GM12878 (cell line): ENCODE results near the gene ATP7A. TPM values are rescaled to one million over a fixed set of nuclear protein-coding genes. Genes with fewer than 3 reads are reported as not detected.
A peak's percentile ranks its signal among the peaks of the same experiment; 100 is the strongest.

ENCODE experiments used
- BHLHE40 ChIP-seq, 2 experiments: fragments of 450-650 bp in 1 of 2; IDR thresholded peaks; 2 replicates each; pipeline ENCODE4 v1.6.1; 2011 to 2017; ENCODE audit warnings: low read depth in 2 of 2, borderline replicate concordance in 1 of 2, improper control_type of control experiment in 1 of 2, low read length in 1 of 2, mild to moderate bottlenecking in 1 of 2
- CBFB ChIP-seq: IDR thresholded peaks from 2 replicates; pipeline ENCODE4 v1.6.1; 2016; ENCODE audit warnings: antibody characterized with exemption, low read depth
- CREB1 ChIP-seq: IDR thresholded peaks from 2 replicates; pipeline ENCODE4 v1.6.1; 2012; ENCODE audit warnings: low read depth, mild to moderate bottlenecking, inconsistent platforms
- CREM ChIP-seq: IDR thresholded peaks from 2 replicates; pipeline ENCODE4 v1.6.1; 2014; ENCODE audit warnings: antibody characterized with exemption, low read depth
- GATAD2B ChIP-seq: fragments of 450-650 bp; conservative IDR thresholded peaks from 2 replicates; pipeline ENCODE4 v1.6.1; 2017; ENCODE audit warnings: low read depth, mild to moderate bottlenecking, moderate library complexity
- IKZF1 ChIP-seq: fragments of 450-650 bp; conservative IDR thresholded peaks from 2 replicates; pipeline ENCODE4 v1.6.1; 2017; ENCODE audit warnings: antibody characterized with exemption, mild to moderate bottlenecking
- POLR2A ChIP-seq: IDR thresholded peaks from 2 replicates; pipeline ENCODE4 v1.6.1; 2011; ENCODE audit warnings: low read depth, mild to moderate bottlenecking, low read length
- SIX5 ChIP-seq: IDR thresholded peaks from 2 replicates; pipeline ENCODE4 v1.6.1; 2011; ENCODE audit warnings: mild to moderate bottlenecking, low read depth, low read length, moderate library complexity; ENCODE audit not compliant: severe bottlenecking
- ZBTB40 ChIP-seq: fragments of 450-650 bp; IDR thresholded peaks from 2 replicates; pipeline ENCODE4 v1.6.1; 2016; ENCODE audit warnings: mild to moderate bottlenecking, moderate library complexity, borderline replicate concordance
- ZNF274 ChIP-seq: IDR thresholded peaks from one replicate; pipeline ENCODE4 v1.8.0; 2011; ENCODE audit not compliant: insufficient read length, insufficient read depth
- polyA plus RNA-seq, 11 experiments: library from polyadenylated mRNA; depleted of rRNA in 4 of 11; unstranded in 6 of 11; stranded (reverse) in 5 of 11; fragments of >200 nt; fragmentation: Nextera tagmentation in 4 of 11; fragmentation: Illumina TruSeq in 1 of 11; extraction: Ambion mirVana in 4 of 11; extraction: Trizol in 1 of 11; gene quantifications; 1 replicate in 1 of 11; 2 replicates in 10 of 11; pipeline versions ENCODE4 v1.2.1 to v1.2.3, GENCODE V29; 2011 to 2016; ENCODE audit warnings: inconsistent platforms in 2 of 11, missing spikeins in 2 of 11, low read depth in 1 of 11
- total RNA-seq, 4 experiments: library from RNA; depleted of rRNA in 3 of 4; stranded (reverse); fragments of >200 nt in 3 of 4; fragmentation: Illumina TruSeq in 1 of 4; extraction: Trizol in 1 of 4; gene quantifications; 2 replicates each; pipeline versions ENCODE4 v1.2.1 to v1.2.3, GENCODE V29; 2013 to 2021
- TF ChIP-seq, protein P1 (sequence below): IDR thresholded peaks from 2 replicates; pipeline ENCODE4 v1.6.1; 2011; ENCODE audit warnings: low read depth, low read length, improper control_type of control experiment, borderline replicate concordance
- TF ChIP-seq, protein P2 (sequence below): fragments of 450-650 bp; IDR thresholded peaks from 2 replicates; pipeline ENCODE4 v1.6.1; 2017; ENCODE audit warnings: mild to moderate bottlenecking, moderate library complexity
- TF ChIP-seq, protein P3 (sequence below): fragments of 450-650 bp; IDR thresholded peaks from 2 replicates; pipeline ENCODE4 v1.6.1; 2018; ENCODE audit warnings: mild to moderate bottlenecking, low read depth, moderate library complexity; ENCODE audit not compliant: partially characterized antibody
- TF ChIP-seq, protein P4 (sequence below): IDR thresholded peaks from 2 replicates; pipeline ENCODE4 v1.6.1; 2012; ENCODE audit warnings: low read depth, low read length, improper control_type of control experiment
- TF ChIP-seq, protein P5 (sequence below): fragments of 450-650 bp; IDR thresholded peaks from 2 replicates; pipeline ENCODE4 v1.6.1; 2016; ENCODE audit warnings: mild to moderate bottlenecking

Gene ATP7A
- total and polyA plus RNA-seq, 10 of the 15 experiments (the other 5 are each of a cell fraction or from before 2014, with no cell fraction given): 2.5 to 12.0 (median 7.6) TPM

DNA sequence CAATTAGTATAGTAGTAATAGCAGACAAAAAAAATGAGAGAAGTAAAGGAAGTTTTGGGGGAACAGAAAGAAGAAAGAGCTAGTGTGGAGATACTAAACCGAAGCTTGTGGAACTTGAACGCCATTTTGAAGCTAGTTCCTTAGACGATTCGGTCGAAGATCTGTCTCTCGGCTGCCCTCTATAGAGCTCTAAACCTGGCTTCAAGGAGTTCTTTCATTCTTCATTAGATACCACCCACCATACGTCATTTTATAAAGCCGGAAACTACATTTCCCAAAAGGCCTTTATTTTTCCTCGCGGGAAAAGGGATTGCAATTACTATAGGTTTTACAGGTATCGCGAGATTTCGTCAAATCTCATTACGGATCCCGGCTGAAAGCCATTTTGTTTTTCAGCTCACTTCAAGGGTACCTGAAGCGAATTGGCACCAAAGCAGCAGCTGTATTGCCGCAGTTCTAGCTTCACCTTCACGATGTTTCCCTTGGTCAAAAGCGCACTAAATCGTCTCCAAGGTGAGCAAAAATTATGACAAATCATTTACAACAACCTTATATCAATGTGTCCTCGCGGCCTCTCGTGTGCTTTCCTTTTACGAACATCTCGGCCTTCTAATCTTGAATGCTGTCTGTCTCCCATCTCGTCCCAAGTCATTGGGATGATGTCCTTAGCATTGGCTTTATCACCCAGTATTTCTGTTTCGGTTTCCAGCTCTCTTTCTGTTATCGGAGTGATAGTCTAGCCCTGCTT lies 11.2 kb upstream of the ATP7A start, which contains the start of gene COX7B (continued):
- TF ChIP-seq, protein P1, sequence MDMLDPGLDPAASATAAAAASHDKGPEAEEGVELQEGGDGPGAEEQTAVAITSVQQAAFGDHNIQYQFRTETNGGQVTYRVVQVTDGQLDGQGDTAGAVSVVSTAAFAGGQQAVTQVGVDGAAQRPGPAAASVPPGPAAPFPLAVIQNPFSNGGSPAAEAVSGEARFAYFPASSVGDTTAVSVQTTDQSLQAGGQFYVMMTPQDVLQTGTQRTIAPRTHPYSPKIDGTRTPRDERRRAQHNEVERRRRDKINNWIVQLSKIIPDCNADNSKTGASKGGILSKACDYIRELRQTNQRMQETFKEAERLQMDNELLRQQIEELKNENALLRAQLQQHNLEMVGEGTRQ: no peak
- no peak for TF ChIP-seq BHLHE40 (IDR thresholded peaks at IDR 0.05; ENCODE audit: borderline replicate concordance in 1 of 2, low read depth in 2 of 2, low read length in 1 of 2)
- TF ChIP-seq POLR2A: peak; percentile 78
- TF ChIP-seq, protein P2, sequence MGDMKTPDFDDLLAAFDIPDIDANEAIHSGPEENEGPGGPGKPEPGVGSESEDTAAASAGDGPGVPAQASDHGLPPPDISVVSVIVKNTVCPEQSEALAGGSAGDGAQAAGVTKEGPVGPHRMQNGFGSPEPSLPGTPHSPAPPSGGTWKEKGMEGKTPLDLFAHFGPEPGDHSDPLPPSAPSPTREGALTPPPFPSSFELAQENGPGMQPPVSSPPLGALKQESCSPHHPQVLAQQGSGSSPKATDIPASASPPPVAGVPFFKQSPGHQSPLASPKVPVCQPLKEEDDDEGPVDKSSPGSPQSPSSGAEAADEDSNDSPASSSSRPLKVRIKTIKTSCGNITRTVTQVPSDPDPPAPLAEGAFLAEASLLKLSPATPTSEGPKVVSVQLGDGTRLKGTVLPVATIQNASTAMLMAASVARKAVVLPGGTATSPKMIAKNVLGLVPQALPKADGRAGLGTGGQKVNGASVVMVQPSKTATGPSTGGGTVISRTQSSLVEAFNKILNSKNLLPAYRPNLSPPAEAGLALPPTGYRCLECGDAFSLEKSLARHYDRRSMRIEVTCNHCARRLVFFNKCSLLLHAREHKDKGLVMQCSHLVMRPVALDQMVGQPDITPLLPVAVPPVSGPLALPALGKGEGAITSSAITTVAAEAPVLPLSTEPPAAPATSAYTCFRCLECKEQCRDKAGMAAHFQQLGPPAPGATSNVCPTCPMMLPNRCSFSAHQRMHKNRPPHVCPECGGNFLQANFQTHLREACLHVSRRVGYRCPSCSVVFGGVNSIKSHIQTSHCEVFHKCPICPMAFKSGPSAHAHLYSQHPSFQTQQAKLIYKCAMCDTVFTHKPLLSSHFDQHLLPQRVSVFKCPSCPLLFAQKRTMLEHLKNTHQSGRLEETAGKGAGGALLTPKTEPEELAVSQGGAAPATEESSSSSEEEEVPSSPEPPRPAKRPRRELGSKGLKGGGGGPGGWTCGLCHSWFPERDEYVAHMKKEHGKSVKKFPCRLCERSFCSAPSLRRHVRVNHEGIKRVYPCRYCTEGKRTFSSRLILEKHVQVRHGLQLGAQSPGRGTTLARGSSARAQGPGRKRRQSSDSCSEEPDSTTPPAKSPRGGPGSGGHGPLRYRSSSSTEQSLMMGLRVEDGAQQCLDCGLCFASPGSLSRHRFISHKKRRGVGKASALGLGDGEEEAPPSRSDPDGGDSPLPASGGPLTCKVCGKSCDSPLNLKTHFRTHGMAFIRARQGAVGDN: no peak
- TF ChIP-seq SIX5: peak; percentile 85
- TF ChIP-seq, protein P3, sequence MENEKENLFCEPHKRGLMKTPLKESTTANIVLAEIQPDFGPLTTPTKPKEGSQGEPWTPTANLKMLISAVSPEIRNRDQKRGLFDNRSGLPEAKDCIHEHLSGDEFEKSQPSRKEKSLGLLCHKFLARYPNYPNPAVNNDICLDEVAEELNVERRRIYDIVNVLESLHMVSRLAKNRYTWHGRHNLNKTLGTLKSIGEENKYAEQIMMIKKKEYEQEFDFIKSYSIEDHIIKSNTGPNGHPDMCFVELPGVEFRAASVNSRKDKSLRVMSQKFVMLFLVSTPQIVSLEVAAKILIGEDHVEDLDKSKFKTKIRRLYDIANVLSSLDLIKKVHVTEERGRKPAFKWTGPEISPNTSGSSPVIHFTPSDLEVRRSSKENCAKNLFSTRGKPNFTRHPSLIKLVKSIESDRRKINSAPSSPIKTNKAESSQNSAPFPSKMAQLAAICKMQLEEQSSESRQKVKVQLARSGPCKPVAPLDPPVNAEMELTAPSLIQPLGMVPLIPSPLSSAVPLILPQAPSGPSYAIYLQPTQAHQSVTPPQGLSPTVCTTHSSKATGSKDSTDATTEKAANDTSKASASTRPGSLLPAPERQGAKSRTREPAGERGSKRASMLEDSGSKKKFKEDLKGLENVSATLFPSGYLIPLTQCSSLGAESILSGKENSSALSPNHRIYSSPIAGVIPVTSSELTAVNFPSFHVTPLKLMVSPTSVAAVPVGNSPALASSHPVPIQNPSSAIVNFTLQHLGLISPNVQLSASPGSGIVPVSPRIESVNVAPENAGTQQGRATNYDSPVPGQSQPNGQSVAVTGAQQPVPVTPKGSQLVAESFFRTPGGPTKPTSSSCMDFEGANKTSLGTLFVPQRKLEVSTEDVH: peak; percentile 58
- TF ChIP-seq, protein P4, sequence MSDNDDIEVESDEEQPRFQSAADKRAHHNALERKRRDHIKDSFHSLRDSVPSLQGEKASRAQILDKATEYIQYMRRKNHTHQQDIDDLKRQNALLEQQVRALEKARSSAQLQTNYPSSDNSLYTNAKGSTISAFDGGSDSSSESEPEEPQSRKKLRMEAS: no peak
- peak; percentile 82 for TF ChIP-seq CREM
- TF ChIP-seq CBFB: peak; percentile 87; the same call in 1 of the 2 replicates
- TF ChIP-seq ZBTB40: peak; percentile 60; the same call in 1 of the 2 replicates
- TF ChIP-seq GATAD2B: no peak
- TF ChIP-seq, protein P5, sequence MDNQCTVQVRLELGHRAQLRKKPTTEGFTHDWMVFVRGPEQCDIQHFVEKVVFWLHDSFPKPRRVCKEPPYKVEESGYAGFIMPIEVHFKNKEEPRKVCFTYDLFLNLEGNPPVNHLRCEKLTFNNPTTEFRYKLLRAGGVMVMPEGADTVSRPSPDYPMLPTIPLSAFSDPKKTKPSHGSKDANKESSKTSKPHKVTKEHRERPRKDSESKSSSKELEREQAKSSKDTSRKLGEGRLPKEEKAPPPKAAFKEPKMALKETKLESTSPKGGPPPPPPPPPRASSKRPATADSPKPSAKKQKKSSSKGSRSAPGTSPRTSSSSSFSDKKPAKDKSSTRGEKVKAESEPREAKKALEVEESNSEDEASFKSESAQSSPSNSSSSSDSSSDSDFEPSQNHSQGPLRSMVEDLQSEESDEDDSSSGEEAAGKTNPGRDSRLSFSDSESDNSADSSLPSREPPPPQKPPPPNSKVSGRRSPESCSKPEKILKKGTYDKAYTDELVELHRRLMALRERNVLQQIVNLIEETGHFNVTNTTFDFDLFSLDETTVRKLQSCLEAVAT: peak; percentile 28; the same call in 1 of the 2 replicates
- peak; percentile 67 for TF ChIP-seq IKZF1
- TF ChIP-seq ZNF274: no peak
- peak; percentile 91 for TF ChIP-seq CREB1
